ENCODE data around the gene MAML3. TPM values are rescaled to one million over a fixed set of nuclear protein-coding genes. Genes with fewer than 3 reads are reported as not detected.

MAML3 gene
- total RNA-seq, 4 donors from 2014 or later, result 18.2 to 42.7 (median 28.6) TPM

DNA sequence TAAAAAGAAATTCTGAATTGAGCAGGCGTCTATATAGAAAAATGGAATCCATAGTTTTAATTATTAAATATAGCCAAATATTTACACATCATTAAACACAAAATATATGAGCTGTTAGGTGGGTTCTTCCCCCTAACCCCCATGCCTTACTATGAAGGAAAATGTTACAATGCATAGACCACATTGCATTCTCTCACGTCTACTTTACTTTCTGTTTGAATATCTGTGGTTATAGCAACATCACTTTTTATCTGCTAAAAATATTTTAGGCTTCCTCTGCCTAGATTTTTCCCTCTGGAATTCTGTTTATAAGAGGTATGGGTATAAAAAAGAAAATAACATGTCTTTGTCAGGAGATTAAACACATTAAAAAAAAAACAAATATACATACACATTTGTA lies 73.1 kb downstream of the MAML3 start:
- 79% methylated on average over 2 of the region's 2 CpGs for WGBS
- TF ChIP-seq, protein P1, sequence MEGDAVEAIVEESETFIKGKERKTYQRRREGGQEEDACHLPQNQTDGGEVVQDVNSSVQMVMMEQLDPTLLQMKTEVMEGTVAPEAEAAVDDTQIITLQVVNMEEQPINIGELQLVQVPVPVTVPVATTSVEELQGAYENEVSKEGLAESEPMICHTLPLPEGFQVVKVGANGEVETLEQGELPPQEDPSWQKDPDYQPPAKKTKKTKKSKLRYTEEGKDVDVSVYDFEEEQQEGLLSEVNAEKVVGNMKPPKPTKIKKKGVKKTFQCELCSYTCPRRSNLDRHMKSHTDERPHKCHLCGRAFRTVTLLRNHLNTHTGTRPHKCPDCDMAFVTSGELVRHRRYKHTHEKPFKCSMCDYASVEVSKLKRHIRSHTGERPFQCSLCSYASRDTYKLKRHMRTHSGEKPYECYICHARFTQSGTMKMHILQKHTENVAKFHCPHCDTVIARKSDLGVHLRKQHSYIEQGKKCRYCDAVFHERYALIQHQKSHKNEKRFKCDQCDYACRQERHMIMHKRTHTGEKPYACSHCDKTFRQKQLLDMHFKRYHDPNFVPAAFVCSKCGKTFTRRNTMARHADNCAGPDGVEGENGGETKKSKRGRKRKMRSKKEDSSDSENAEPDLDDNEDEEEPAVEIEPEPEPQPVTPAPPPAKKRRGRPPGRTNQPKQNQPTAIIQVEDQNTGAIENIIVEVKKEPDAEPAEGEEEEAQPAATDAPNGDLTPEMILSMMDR (IDR thresholded peaks at IDR 0.05), result no peak
- TF ChIP-seq POLR2A (IDR thresholded peaks at IDR 0.05), result no peak
- no peak for TF ChIP-seq EP300 (IDR thresholded peaks at IDR 0.05)
- no peak for TF ChIP-seq POLR2AphosphoS5 (IDR thresholded peaks at IDR 0.05)
- Histone ChIP-seq H3K4me3 (no peak overlapping the region), H3K27ac (no peak overlapping the region), H3K36me3 (no peaks in the 10 kb centered on the region), H3K9me3 (no peaks in the 10 kb centered on the region), H3K4me1 (peaks cover 2% of the 10 kb centered on the region), H3K27me3 (no peaks in the 10 kb centered on the region)
- no peak for DNase-seq (ENCODE audit: low spot score in 2 of 2)

DNA sequence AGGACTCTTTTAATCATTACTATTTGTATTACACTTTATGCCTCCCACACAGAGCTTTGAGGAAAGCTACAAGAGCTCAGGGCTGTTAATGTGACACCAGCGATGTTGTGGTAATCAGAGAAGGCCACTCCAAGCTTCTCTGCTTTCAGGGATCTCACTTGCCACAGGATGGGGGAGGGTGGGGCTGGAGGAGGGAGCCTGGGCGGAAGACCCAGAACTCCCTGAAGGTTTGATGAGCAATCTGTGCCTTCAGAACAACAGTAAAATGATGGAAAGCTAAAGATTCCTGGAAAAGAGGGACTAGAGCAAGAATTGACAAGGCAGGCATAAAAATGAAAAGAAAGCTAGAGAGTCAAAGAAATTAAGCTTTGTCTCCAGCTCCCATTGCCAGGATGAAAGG lies 75.6 kb downstream of the MAML3 start:
- no peaks in the 10 kb centered on the region for H3K27me3 ChIP-seq
- 65% methylated on average over 2 of the region's 2 CpGs for WGBS
- no peaks in the 10 kb centered on the region for H3K9me3 ChIP-seq
- no peaks in the 10 kb centered on the region for H3K36me3 ChIP-seq
- no peak for DNase-seq (ENCODE audit: low spot score in 2 of 2)
- peaks cover 2% of the 10 kb centered on the region for H3K4me1 ChIP-seq
- TF ChIP-seq, protein P1 (IDR thresholded peaks at IDR 0.05), result no peak
- TF ChIP-seq POLR2A (IDR thresholded peaks at IDR 0.05), result no peak
- no peak for TF ChIP-seq EP300 (IDR thresholded peaks at IDR 0.05)
- no peak for TF ChIP-seq POLR2AphosphoS5 (IDR thresholded peaks at IDR 0.05)
- H3K4me3 ChIP-seq, result no peak overlapping the region
- H3K27ac ChIP-seq, result no peak overlapping the region

GRCh38 chr4:140076307-140076706 lies 77.7 kb downstream of the MAML3 start:
- no peak for DNase-seq (ENCODE audit: low spot score in 2 of 2)
- Histone ChIP-seq H3K9me3 (no peaks in the 10 kb centered on the region), H3K36me3 (no peaks in the 10 kb centered on the region), H3K27me3 (no peaks in the 10 kb centered on the region), H3K4me1 (no peaks in the 10 kb centered on the region), H3K4me3 (no peak overlapping the region), H3K27ac (no peak overlapping the region)
- TF ChIP-seq EP300 (IDR thresholded peaks at IDR 0.05) (no peak), POLR2AphosphoS5 (IDR thresholded peaks at IDR 0.05) (no peak), POLR2A (IDR thresholded peaks at IDR 0.05) (no peak)
- TF ChIP-seq, protein P1 (IDR thresholded peaks at IDR 0.05), result no peak
- 74% methylated on average over 2 of the region's 2 CpGs for WGBS

DNA sequence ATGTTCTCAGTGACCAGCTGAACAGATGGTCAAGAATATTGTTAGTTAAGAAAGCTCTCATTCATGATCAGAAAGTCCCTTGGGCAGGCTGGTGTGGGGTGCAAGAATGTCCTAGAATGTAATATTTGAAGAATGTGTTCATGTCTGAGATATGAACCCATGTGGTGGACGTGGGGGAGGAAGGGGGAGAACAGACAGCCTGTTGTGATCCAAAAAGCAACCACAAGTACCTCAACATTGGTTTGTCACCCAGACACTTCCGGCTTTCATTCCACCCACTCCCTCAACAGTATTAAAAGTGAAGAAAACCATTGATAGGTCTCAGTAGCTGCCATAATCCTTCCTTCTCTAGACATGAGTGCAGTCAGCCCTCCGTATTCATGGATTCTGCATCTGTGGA lies 82.2 kb downstream of the MAML3 start:
- Histone ChIP-seq H3K27me3 (no peaks in the 10 kb centered on the region), H3K4me3 (no peak overlapping the region), H3K36me3 (no peaks in the 10 kb centered on the region), H3K9me3 (no peaks in the 10 kb centered on the region), H3K27ac (no peak overlapping the region), H3K4me1 (no peaks in the 10 kb centered on the region)
- WGBS, result 47% methylated on average over 3 of the region's 3 CpGs
- TF ChIP-seq POLR2AphosphoS5 (IDR thresholded peaks at IDR 0.05), result no peak
- no peak for TF ChIP-seq EP300 (IDR thresholded peaks at IDR 0.05)
- no peak for DNase-seq (ENCODE audit: low spot score in 2 of 2)

DNA sequence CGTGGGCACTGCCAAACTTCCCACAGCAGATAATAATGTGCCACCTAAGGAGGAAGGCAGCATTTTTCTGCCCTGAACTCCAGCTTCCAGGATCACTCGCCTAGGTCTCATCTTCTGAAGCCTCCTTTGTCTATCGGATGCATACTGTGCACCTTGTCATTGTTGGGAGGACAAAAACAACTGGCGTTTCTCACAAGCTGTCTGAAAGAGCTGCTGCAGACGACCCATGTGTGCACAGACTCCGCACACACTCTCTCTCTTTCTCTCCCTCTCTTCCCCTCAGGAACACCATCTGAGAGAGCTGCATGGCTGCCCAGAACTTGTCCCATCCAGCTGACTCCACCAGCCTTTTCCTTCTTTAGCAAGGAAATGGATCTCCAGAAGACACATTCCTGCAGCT lies 83.0 kb downstream of the MAML3 start:
- 81% methylated on average over 6 of the region's 6 CpGs for WGBS
- Histone ChIP-seq H3K27ac (no peak overlapping the region), H3K36me3 (no peaks in the 10 kb centered on the region), H3K4me3 (no peak overlapping the region), H3K4me1 (no peaks in the 10 kb centered on the region), H3K27me3 (no peaks in the 10 kb centered on the region), H3K9me3 (no peaks in the 10 kb centered on the region)
- TF ChIP-seq, protein P1 (IDR thresholded peaks at IDR 0.05), result no peak
- TF ChIP-seq POLR2AphosphoS5 (IDR thresholded peaks at IDR 0.05), result no peak
- TF ChIP-seq POLR2A (IDR thresholded peaks at IDR 0.05), result no peak
- TF ChIP-seq EP300 (IDR thresholded peaks at IDR 0.05), result no peak
- DNase-seq (ENCODE audit: low spot score in 2 of 2), result no peak

- no peaks in the 10 kb centered on the region for H3K9me3 ChIP-seq
- no peaks in the 10 kb centered on the region for H3K36me3 ChIP-seq
- no peak overlapping the region for H3K4me3 ChIP-seq
- no peak for TF ChIP-seq EP300 (IDR thresholded peaks at IDR 0.05)
- TF ChIP-seq, protein P1 (IDR thresholded peaks at IDR 0.05), result no peak
- TF ChIP-seq POLR2A (IDR thresholded peaks at IDR 0.05), result no peak
- TF ChIP-seq POLR2AphosphoS5 (IDR thresholded peaks at IDR 0.05), result no peak
- DNase-seq (ENCODE audit: low spot score in 2 of 2), result no peak
- H3K27me3 ChIP-seq, result no peaks in the 10 kb centered on the region
- whole genome bisulfite sequencing, result 86% methylated on average over 2 of the region's 2 CpGs
- H3K4me1 ChIP-seq, result no peaks in the 10 kb centered on the region
- no peak overlapping the region for H3K27ac ChIP-seq
Observed at GRCh38 chr4:140070366-140070765, 83.6 kb downstream of the MAML3 start.

Measured in suprapubic skin (tissue), 4 donors.